Measurements from ENCODE around the gene STX2. TPM values are rescaled to one million over a fixed set of nuclear protein-coding genes. Genes with fewer than 3 reads are reported as not detected.

The STX2 gene
- total RNA-seq, 2 donors from 2014 or later = 18.2 to 20.2 TPM

GRCh38 chr12:130776857-130777339, 62.2 kb downstream of the STX2 start:
- peak overlapping the region; percentile 34 for H3K4me3 Mint-ChIP-seq
- no peak overlapping the region for H3K9ac ChIP-seq (ENCODE audit: extremely low read depth, low read length, poor library complexity, severe bottlenecking)
- TF ChIP-seq, protein P1, sequence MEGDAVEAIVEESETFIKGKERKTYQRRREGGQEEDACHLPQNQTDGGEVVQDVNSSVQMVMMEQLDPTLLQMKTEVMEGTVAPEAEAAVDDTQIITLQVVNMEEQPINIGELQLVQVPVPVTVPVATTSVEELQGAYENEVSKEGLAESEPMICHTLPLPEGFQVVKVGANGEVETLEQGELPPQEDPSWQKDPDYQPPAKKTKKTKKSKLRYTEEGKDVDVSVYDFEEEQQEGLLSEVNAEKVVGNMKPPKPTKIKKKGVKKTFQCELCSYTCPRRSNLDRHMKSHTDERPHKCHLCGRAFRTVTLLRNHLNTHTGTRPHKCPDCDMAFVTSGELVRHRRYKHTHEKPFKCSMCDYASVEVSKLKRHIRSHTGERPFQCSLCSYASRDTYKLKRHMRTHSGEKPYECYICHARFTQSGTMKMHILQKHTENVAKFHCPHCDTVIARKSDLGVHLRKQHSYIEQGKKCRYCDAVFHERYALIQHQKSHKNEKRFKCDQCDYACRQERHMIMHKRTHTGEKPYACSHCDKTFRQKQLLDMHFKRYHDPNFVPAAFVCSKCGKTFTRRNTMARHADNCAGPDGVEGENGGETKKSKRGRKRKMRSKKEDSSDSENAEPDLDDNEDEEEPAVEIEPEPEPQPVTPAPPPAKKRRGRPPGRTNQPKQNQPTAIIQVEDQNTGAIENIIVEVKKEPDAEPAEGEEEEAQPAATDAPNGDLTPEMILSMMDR (conservative IDR thresholded peaks at IDR 0.05) = no peak
- no peaks in the 10 kb centered on the region for H3K9me3 ChIP-seq (ENCODE audit: control insufficient read depth, low read length)
- peaks cover 4% of the 10 kb centered on the region for H3K36me3 ChIP-seq (ENCODE audit: control insufficient read depth, insufficient read depth, low read length)
- no peak overlapping the region for H3K27ac ChIP-seq (ENCODE audit: low read depth, low read length)
- no peaks in the 10 kb centered on the region for H3K4me1 ChIP-seq (ENCODE audit: control insufficient read depth, insufficient read depth, low read length)
- DNase-seq = no peak
- H3K27ac Mint-ChIP-seq = no peak overlapping the region
- H3K36me3 Mint-ChIP-seq (ENCODE audit: low read depth) = peaks cover 4% of the 10 kb centered on the region
- 89 to 93% methylated on average over 10 to 11 of the region's 11 CpGs for WGBS, 2 experiments (ENCODE audit: insufficient coverage in 1 of 2, insufficient read length in 1 of 2)
- peaks cover 24% of the 10 kb centered on the region for H3K27me3 Mint-ChIP-seq (ENCODE audit: insufficient read depth)
- no peaks in the 10 kb centered on the region for H3K9me3 Mint-ChIP-seq
- no peak overlapping the region for H3K4me3 ChIP-seq (ENCODE audit: low read length)
- no peaks in the 10 kb centered on the region for H3K27me3 ChIP-seq (ENCODE audit: control insufficient read depth, insufficient read depth, low read length, poor library complexity, severe bottlenecking)
- peaks cover 5% of the 10 kb centered on the region for H3K4me1 Mint-ChIP-seq

GRCh38 chr12:130775953-130776856, 62.8 kb downstream of the STX2 start:
- H3K27me3 Mint-ChIP-seq (ENCODE audit: insufficient read depth) = peaks cover 24% of the 10 kb centered on the region
- Histone ChIP-seq H3K27me3 (ENCODE audit: control insufficient read depth, insufficient read depth, low read length, poor library complexity, severe bottlenecking) (no peaks in the 10 kb centered on the region), H3K9ac (ENCODE audit: extremely low read depth, low read length, poor library complexity, severe bottlenecking) (no peak overlapping the region), H3K9me3 (ENCODE audit: control insufficient read depth, low read length) (no peaks in the 10 kb centered on the region), H3K36me3 (ENCODE audit: control insufficient read depth, insufficient read depth, low read length) (no peaks in the 10 kb centered on the region), H3K4me3 (ENCODE audit: low read length) (peak overlapping the region; percentile 51), H3K4me1 (ENCODE audit: control insufficient read depth, insufficient read depth, low read length) (no peaks in the 10 kb centered on the region), H3K27ac (ENCODE audit: low read depth, low read length) (peak overlapping the region; percentile 63)
- H3K27ac Mint-ChIP-seq = no peak overlapping the region
- DNase-seq = peak; percentile 94
- 14 to 26% methylated on average over 31 to 41 of the region's 41 CpGs for WGBS, 2 experiments (ENCODE audit: insufficient coverage in 1 of 2, insufficient read length in 1 of 2)
- peak overlapping the region; percentile 34 for H3K4me3 Mint-ChIP-seq
- peaks cover under 1% of the 10 kb centered on the region for H3K36me3 Mint-ChIP-seq (ENCODE audit: low read depth)
- TF ChIP-seq, protein P1 (conservative IDR thresholded peaks at IDR 0.05) = no peak
- peaks cover 5% of the 10 kb centered on the region for H3K4me1 Mint-ChIP-seq
- no peaks in the 10 kb centered on the region for H3K9me3 Mint-ChIP-seq

- TF ChIP-seq, protein P1 (conservative IDR thresholded peaks at IDR 0.05) = peak; percentile 29
- Mint-ChIP-seq H3K4me3 (no peak overlapping the region), H3K9me3 (no peaks in the 10 kb centered on the region), H3K27me3 (ENCODE audit: insufficient read depth) (peaks cover 10% of the 10 kb centered on the region), H3K4me1 (no peaks in the 10 kb centered on the region), H3K36me3 (ENCODE audit: low read depth) (no peaks in the 10 kb centered on the region), H3K27ac (no peak overlapping the region)
- Histone ChIP-seq H3K4me1 (ENCODE audit: control insufficient read depth, insufficient read depth, low read length) (no peaks in the 10 kb centered on the region), H3K4me3 (ENCODE audit: low read length) (no peak overlapping the region), H3K9me3 (ENCODE audit: control insufficient read depth, low read length) (peaks cover 2% of the 10 kb centered on the region), H3K9ac (ENCODE audit: extremely low read depth, low read length, poor library complexity, severe bottlenecking) (no peak overlapping the region), H3K27ac (ENCODE audit: low read depth, low read length) (no peak overlapping the region), H3K27me3 (ENCODE audit: control insufficient read depth, insufficient read depth, low read length, poor library complexity, severe bottlenecking) (no peaks in the 10 kb centered on the region), H3K36me3 (ENCODE audit: control insufficient read depth, insufficient read depth, low read length) (no peaks in the 10 kb centered on the region)
- WGBS, 2 experiments (ENCODE audit: insufficient coverage in 1 of 2, insufficient read length in 1 of 2) = 86% methylated on average over 2 to 7 of the region's 7 CpGs
- peak; percentile 68 for DNase-seq
Observed at GRCh38 chr12:130770413-130771028, 68.5 kb downstream of the STX2 start.

Data from endodermal cell (in vitro differentiated cells).